GM12875 (cell line): ENCODE data around the gene SP1.

ENCODE experiments used
- H3K4me3 ChIP-seq: one replicate; pipeline ENCODE4 v1.5.1; 2011; ENCODE audit warnings: low read depth, low read length, control low read depth
- TF ChIP-seq, protein P1 (sequence below): IDR thresholded peaks from 2 replicates; pipeline ENCODE4 v1.5.1; 2011; ENCODE audit warnings: low read depth, mild to moderate bottlenecking, control low read depth, inconsistent platforms, low read length, moderate library complexity, borderline replicate concordance; ENCODE audit not compliant: insufficient read depth

Gene SP1

DNA sequence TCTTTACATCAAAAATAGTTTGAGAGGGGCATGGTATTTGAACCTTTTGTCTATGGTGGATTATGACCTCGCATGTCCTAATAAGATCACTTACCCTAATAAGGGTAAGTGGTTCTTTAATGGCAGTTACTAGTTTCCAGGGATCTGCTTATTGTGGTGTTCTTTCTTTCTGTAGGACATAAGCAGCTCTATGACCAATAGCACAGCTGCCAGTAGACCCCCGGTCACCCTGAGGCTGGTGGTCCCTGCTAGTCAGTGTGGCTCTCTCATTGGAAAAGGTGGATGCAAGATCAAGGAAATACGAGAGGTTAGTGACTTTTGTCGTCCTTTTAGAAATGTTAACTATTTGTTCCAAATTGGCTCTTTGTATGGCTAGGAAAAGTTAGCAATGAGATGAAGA lies 79.1 kb downstream of the SP1 start:
- TF ChIP-seq, protein P1, sequence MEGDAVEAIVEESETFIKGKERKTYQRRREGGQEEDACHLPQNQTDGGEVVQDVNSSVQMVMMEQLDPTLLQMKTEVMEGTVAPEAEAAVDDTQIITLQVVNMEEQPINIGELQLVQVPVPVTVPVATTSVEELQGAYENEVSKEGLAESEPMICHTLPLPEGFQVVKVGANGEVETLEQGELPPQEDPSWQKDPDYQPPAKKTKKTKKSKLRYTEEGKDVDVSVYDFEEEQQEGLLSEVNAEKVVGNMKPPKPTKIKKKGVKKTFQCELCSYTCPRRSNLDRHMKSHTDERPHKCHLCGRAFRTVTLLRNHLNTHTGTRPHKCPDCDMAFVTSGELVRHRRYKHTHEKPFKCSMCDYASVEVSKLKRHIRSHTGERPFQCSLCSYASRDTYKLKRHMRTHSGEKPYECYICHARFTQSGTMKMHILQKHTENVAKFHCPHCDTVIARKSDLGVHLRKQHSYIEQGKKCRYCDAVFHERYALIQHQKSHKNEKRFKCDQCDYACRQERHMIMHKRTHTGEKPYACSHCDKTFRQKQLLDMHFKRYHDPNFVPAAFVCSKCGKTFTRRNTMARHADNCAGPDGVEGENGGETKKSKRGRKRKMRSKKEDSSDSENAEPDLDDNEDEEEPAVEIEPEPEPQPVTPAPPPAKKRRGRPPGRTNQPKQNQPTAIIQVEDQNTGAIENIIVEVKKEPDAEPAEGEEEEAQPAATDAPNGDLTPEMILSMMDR: no peak
- no peak overlapping the region for H3K4me3 ChIP-seq

GRCh38 chr12:53461059-53461458 lies 81.1 kb downstream of the SP1 start:
- TF ChIP-seq, protein P1: no peak
- no peak overlapping the region for H3K4me3 ChIP-seq

DNA sequence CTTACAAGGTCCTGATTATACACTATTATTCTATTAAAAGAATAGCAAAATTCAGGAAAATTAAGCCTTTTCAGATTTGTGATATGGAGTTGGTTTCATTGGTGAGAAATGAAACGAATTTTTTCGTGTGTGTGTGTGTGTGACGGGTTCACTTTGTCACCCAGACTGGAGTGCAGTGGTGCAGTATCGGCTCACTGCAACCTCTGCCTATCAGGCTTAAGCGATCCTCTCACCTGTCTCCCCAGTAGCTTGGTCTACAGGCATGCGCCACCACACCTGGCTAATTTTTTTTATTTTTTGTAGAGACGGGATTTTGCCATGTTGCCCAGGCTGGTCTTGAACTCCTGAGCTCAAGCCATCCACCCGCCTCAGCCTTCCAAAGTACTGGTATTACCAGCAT lies 81.6 kb downstream of the SP1 start:
- TF ChIP-seq, protein P1: no peak
- H3K4me3 ChIP-seq: no peak overlapping the region

DNA sequence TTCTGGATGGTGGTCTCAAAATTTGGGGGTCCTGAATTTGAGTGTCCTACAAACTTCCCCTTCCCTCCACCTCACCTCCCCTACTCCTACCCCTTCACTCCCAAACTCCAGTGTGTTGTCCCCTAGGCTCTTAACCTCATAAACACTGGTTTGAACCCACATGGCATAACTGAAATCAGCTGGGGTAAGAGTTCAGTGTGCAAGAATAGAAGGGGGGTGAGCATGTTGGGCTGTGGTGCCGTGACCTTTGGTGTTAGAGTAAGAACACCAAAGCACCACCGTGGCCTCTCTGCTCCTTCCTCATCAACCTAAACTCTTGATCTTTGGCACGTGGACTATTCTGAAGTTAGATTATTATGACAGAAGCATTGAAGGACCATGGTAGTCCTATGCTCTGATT lies 83.0 kb downstream of the SP1 start:
- H3K4me3 ChIP-seq: no peak overlapping the region
- TF ChIP-seq, protein P1: no peak

DNA sequence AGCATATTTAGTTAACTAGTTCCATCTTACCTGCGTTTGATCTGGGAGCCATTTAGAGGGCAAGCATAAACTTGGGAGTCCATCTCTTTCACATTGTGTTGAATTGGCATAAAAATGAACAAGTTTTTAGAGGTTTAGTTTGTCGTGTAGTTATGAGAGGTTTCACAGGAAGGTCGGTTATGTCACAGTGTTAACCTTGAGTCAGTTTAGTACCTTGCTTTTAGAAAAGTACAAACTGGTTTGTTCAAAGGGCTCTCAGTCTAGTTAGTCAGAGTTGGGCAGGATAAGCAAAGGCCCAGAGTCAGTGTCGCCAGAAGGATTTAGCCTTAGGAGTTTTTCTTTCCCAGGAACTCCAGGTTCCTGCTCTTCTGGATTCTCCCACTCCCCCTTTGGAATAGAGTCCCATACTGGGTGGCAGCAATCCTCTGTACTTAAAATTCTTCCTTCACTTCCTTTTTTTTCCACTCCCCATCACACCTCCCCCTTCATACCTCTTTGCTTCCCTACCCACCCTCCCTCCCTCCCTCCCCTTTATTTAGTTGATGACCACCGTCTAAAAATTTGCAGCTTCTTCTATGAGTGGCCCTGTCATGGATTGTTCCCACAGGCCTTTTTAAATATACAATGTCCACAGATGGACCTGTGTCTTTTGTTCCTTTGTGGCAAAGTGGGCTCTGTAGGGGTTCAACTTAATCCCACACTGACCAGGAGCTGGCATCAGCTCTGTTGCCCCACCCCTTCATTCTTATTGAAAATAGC lies 84.0 kb downstream of the SP1 start:
- TF ChIP-seq, protein P1: no peak
- H3K4me3 ChIP-seq: no peak overlapping the region

- no peak overlapping the region for H3K4me3 ChIP-seq
- TF ChIP-seq, protein P1: no peak
Measured at GRCh38 chr12:53464685-53465418, 84.9 kb downstream of the SP1 start.

GRCh38 chr12:53465679-53466078 lies 85.7 kb downstream of the SP1 start:
- TF ChIP-seq, protein P1: no peak
- H3K4me3 ChIP-seq: no peak overlapping the region
